SK-N-SH treated with all-trans-retinoic acid at 6 μM for 48 hours (cell line): ENCODE measurements around the gene PTGES3L.

ENCODE experiments used
- ATAC-seq: fragments of 200-7000 bp; cut with Tn5 transposase; 3 replicates; pipeline ENCODE4 v1.9.1; 2020; ENCODE audit warnings: mild to moderate bottlenecking, moderate library complexity
- ARNTL ChIP-seq: fragments of 450-650 bp; formaldehyde crosslinking; IDR thresholded peaks from 2 replicates; pipeline ENCODE4 v1.5.0; 2020; ENCODE audit warnings: low read depth, mild to moderate bottlenecking, moderate library complexity, borderline replicate concordance
- BACH2 ChIP-seq: fragments of 250-450 bp; sonication (Bioruptor Pico); IDR thresholded peaks from 2 replicates; pipeline ENCODE4 v1.9.0; 2021; ENCODE audit warnings: mild to moderate bottlenecking, borderline replicate concordance
- CSDC2 ChIP-seq: fragments of 250-450 bp; sonication (Bioruptor Pico); IDR thresholded peaks from 2 replicates; pipeline ENCODE4 v1.5.0; 2020; ENCODE audit warnings: mild to moderate bottlenecking, moderate library complexity
- ESRRG ChIP-seq: fragments of 250-450 bp; sonication (Bioruptor Pico); IDR thresholded peaks from 2 replicates; pipeline ENCODE4 v1.6.1; 2021; ENCODE audit warnings: mild to moderate bottlenecking
- GLIS3 ChIP-seq: fragments of 250-450 bp; sonication (Bioruptor Pico); IDR thresholded peaks from 2 replicates; pipeline ENCODE4 v1.5.0; 2020; ENCODE audit warnings: mild to moderate bottlenecking, moderate library complexity
- ISL1 ChIP-seq: fragments of 250-450 bp; sonication (Bioruptor Pico); IDR thresholded peaks from 2 replicates; pipeline ENCODE4 v2.1.2; 2022; ENCODE audit warnings: mild to moderate bottlenecking, moderate library complexity
- OSR1 ChIP-seq: fragments of 250-450 bp; sonication (Bioruptor Pico); IDR thresholded peaks from 2 replicates; pipeline ENCODE4 v1.8.0; 2022; ENCODE audit warnings: moderate library complexity, mild to moderate bottlenecking, inconsistent platforms
- PPARA ChIP-seq: fragments of 250-450 bp; sonication (Bioruptor Pico); IDR thresholded peaks from 2 replicates; pipeline ENCODE4 v1.5.0; 2020; ENCODE audit warnings: mild to moderate bottlenecking, borderline replicate concordance
- RARB ChIP-seq: fragments of 250-450 bp; sonication (Bioruptor Pico); IDR thresholded peaks from 2 replicates; pipeline ENCODE4 v1.8.0; 2021; ENCODE audit warnings: mild to moderate bottlenecking, moderate library complexity
- SNAI2 ChIP-seq: fragments of 250-450 bp; sonication (Bioruptor Pico); IDR thresholded peaks from 2 replicates; pipeline ENCODE4 v1.5.0; 2020; ENCODE audit warnings: mild to moderate bottlenecking, moderate library complexity
- TCF4 ChIP-seq: fragments of 250-450 bp; sonication (Bioruptor Pico); IDR thresholded peaks from 2 replicates; pipeline ENCODE4 v1.8.0; 2021; ENCODE audit warnings: mild to moderate bottlenecking, moderate library complexity, borderline replicate concordance
- TOX ChIP-seq: fragments of 250-450 bp; sonication (Bioruptor Pico); IDR thresholded peaks from 2 replicates; pipeline ENCODE4 v1.8.0; 2021; ENCODE audit warnings: mild to moderate bottlenecking, moderate library complexity, borderline replicate concordance
- ZC3H10 ChIP-seq: fragments of 250-450 bp; sonication (Bioruptor Pico); IDR thresholded peaks from 2 replicates; pipeline ENCODE4 v1.5.1; 2021; ENCODE audit warnings: mild to moderate bottlenecking, moderate library complexity
- ZFP3 ChIP-seq: fragments of 250-450 bp; sonication (Bioruptor Pico); IDR thresholded peaks from 2 replicates; pipeline ENCODE4 v1.5.0; 2020; ENCODE audit warnings: mild to moderate bottlenecking, moderate library complexity
- ZFP30 ChIP-seq: fragments of 450-650 bp; formaldehyde crosslinking; IDR thresholded peaks from 2 replicates; pipeline ENCODE4 v1.5.0; 2022; ENCODE audit warnings: mild to moderate bottlenecking, moderate library complexity
- ZNF565 ChIP-seq: fragments of 450-650 bp; formaldehyde crosslinking; conservative IDR thresholded peaks from 2 replicates; pipeline ENCODE4 v1.5.0; 2020; ENCODE audit warnings: low read depth, mild to moderate bottlenecking, moderate library complexity
- ZNF70 ChIP-seq: fragments of 450-650 bp; formaldehyde crosslinking; IDR thresholded peaks from 2 replicates; pipeline ENCODE4 v1.5.0; 2020; ENCODE audit warnings: mild to moderate bottlenecking, moderate library complexity
- ZNF8 ChIP-seq: fragments of 450-650 bp; formaldehyde crosslinking; IDR thresholded peaks from 2 replicates; pipeline ENCODE4 v1.5.0; 2020; ENCODE audit warnings: mild to moderate bottlenecking, moderate library complexity
- TF ChIP-seq, protein P1 (sequence below): fragments of 250-450 bp; sonication (Bioruptor Pico); IDR thresholded peaks from 2 replicates; pipeline ENCODE4 v1.8.0; 2020; ENCODE audit warnings: mild to moderate bottlenecking, moderate library complexity, borderline replicate concordance
- TF ChIP-seq, protein P2 (sequence below): fragments of 250-450 bp; sonication (Bioruptor Pico); IDR thresholded peaks from 2 replicates; pipeline ENCODE4 v1.5.1; 2021; ENCODE audit warnings: mild to moderate bottlenecking, moderate library complexity
- TF ChIP-seq, protein P3 (sequence below): fragments of 250-450 bp; sonication (Bioruptor Pico); IDR thresholded peaks from 2 replicates; pipeline ENCODE4 v1.5.0; 2020; ENCODE audit warnings: mild to moderate bottlenecking, moderate library complexity
- TF ChIP-seq, protein P4 (sequence below): fragments of 250-450 bp; sonication (Bioruptor Pico); IDR thresholded peaks from 2 replicates; pipeline ENCODE4 v1.5.1; 2020; ENCODE audit warnings: low read depth, mild to moderate bottlenecking, moderate library complexity
- TF ChIP-seq, protein P5 (sequence below): fragments of 250-450 bp; sonication (Bioruptor Pico); IDR thresholded peaks from 2 replicates; pipeline ENCODE4 v1.8.0; 2021; ENCODE audit warnings: low read depth, mild to moderate bottlenecking, moderate library complexity, borderline replicate concordance

Gene PTGES3L

DNA sequence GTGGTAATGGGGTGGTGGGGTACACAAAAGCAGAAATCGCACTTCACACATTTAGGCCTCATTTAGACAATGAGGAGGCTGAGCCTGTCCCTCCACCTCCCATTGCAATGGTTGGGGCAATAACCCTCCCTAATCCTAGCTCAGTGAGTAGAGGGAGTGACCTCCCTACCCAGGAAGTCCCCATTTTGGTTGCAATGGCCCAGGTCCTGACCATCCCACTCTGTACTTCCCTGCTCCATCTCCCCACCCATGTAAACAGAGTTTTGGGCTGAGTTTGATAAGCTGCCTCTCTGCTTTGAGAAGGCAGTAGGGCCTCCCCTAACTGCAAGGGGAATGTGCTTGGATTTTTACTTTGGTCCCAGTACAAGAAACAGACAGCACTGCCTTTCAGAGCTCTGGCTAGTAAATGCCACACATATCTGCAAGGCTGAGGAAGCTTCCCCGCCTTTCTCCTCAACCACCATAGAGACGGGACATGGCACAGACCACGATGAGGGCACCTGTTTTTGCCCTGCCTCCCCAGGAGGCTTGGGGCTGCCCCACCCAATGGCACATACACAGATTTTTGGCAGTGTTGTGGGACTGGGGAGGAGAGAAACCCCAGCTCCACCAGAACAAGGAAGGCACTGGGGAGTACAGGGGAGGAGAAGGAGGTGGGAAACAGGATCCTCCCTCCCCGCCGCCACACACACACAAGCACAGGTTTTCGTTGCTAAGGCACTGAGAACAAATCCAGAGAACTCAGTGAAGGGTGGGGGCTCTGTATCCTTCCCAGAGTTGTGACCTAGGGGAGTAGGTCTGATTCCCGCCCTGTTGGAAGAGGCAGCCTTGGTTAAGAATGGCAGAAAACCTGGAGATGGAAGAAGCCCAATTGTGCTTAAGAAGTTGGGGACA lies 35.0 kb upstream of the PTGES3L start:
- TF ChIP-seq PPARA: no peak
- TF ChIP-seq ZFP30 (CRISPR knock-in tag): no peak
- TF ChIP-seq CSDC2 (CRISPR knock-in tag): no peak
- TF ChIP-seq, protein P1, sequence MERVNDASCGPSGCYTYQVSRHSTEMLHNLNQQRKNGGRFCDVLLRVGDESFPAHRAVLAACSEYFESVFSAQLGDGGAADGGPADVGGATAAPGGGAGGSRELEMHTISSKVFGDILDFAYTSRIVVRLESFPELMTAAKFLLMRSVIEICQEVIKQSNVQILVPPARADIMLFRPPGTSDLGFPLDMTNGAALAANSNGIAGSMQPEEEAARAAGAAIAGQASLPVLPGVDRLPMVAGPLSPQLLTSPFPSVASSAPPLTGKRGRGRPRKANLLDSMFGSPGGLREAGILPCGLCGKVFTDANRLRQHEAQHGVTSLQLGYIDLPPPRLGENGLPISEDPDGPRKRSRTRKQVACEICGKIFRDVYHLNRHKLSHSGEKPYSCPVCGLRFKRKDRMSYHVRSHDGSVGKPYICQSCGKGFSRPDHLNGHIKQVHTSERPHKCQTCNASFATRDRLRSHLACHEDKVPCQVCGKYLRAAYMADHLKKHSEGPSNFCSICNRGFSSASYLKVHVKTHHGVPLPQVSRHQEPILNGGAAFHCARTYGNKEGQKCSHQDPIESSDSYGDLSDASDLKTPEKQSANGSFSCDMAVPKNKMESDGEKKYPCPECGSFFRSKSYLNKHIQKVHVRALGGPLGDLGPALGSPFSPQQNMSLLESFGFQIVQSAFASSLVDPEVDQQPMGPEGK (CRISPR knock-in tag): no peak
- TF ChIP-seq, protein P2, sequence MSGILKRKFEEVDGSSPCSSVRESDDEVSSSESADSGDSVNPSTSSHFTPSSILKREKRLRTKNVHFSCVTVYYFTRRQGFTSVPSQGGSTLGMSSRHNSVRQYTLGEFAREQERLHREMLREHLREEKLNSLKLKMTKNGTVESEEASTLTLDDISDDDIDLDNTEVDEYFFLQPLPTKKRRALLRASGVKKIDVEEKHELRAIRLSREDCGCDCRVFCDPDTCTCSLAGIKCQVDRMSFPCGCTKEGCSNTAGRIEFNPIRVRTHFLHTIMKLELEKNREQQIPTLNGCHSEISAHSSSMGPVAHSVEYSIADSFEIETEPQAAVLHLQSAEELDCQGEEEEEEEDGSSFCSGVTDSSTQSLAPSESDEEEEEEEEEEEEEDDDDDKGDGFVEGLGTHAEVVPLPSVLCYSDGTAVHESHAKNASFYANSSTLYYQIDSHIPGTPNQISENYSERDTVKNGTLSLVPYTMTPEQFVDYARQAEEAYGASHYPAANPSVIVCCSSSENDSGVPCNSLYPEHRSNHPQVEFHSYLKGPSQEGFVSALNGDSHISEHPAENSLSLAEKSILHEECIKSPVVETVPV (CRISPR knock-in tag): no peak
- TF ChIP-seq SNAI2 (CRISPR knock-in tag): no peak
- no peak for TF ChIP-seq RARB (CRISPR knock-in tag)
- no peak for TF ChIP-seq GLIS3
- TF ChIP-seq ZFP3 (CRISPR knock-in tag): no peak
- TF ChIP-seq ZNF565 (CRISPR knock-in tag): no peak
- TF ChIP-seq TOX (CRISPR knock-in tag): no peak
- no peak for TF ChIP-seq ARNTL (CRISPR knock-in tag)
- TF ChIP-seq, protein P3, sequence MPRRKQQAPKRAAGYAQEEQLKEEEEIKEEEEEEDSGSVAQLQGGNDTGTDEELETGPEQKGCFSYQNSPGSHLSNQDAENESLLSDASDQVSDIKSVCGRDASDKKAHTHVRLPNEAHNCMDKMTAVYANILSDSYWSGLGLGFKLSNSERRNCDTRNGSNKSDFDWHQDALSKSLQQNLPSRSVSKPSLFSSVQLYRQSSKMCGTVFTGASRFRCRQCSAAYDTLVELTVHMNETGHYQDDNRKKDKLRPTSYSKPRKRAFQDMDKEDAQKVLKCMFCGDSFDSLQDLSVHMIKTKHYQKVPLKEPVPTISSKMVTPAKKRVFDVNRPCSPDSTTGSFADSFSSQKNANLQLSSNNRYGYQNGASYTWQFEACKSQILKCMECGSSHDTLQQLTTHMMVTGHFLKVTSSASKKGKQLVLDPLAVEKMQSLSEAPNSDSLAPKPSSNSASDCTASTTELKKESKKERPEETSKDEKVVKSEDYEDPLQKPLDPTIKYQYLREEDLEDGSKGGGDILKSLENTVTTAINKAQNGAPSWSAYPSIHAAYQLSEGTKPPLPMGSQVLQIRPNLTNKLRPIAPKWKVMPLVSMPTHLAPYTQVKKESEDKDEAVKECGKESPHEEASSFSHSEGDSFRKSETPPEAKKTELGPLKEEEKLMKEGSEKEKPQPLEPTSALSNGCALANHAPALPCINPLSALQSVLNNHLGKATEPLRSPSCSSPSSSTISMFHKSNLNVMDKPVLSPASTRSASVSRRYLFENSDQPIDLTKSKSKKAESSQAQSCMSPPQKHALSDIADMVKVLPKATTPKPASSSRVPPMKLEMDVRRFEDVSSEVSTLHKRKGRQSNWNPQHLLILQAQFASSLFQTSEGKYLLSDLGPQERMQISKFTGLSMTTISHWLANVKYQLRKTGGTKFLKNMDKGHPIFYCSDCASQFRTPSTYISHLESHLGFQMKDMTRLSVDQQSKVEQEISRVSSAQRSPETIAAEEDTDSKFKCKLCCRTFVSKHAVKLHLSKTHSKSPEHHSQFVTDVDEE: no peak
- TF ChIP-seq ISL1 (CRISPR knock-in tag): no peak
- no peak for TF ChIP-seq ZC3H10 (CRISPR knock-in tag)
- no peak for TF ChIP-seq ESRRG (CRISPR knock-in tag)
- no peak for TF ChIP-seq TCF4 (CRISPR knock-in tag)
- TF ChIP-seq ZNF8 (CRISPR knock-in tag): no peak
- TF ChIP-seq, protein P4, sequence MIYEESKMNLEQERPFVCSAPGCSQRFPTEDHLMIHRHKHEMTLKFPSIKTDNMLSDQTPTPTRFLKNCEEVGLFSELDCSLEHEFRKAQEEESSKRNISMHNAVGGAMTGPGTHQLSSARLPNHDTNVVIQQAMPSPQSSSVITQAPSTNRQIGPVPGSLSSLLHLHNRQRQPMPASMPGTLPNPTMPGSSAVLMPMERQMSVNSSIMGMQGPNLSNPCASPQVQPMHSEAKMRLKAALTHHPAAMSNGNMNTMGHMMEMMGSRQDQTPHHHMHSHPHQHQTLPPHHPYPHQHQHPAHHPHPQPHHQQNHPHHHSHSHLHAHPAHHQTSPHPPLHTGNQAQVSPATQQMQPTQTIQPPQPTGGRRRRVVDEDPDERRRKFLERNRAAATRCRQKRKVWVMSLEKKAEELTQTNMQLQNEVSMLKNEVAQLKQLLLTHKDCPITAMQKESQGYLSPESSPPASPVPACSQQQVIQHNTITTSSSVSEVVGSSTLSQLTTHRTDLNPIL: no peak
- TF ChIP-seq, protein P5, sequence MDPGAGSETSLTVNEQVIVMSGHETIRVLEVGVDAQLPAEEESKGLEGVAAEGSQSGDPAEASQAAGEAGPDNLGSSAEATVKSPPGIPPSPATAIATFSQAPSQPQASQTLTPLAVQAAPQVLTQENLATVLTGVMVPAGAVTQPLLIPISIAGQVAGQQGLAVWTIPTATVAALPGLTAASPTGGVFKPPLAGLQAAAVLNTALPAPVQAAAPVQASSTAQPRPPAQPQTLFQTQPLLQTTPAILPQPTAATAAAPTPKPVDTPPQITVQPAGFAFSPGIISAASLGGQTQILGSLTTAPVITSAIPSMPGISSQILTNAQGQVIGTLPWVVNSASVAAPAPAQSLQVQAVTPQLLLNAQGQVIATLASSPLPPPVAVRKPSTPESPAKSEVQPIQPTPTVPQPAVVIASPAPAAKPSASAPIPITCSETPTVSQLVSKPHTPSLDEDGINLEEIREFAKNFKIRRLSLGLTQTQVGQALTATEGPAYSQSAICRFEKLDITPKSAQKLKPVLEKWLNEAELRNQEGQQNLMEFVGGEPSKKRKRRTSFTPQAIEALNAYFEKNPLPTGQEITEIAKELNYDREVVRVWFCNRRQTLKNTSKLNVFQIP (CRISPR knock-in tag): no peak
- ATAC-seq: no peak

DNA sequence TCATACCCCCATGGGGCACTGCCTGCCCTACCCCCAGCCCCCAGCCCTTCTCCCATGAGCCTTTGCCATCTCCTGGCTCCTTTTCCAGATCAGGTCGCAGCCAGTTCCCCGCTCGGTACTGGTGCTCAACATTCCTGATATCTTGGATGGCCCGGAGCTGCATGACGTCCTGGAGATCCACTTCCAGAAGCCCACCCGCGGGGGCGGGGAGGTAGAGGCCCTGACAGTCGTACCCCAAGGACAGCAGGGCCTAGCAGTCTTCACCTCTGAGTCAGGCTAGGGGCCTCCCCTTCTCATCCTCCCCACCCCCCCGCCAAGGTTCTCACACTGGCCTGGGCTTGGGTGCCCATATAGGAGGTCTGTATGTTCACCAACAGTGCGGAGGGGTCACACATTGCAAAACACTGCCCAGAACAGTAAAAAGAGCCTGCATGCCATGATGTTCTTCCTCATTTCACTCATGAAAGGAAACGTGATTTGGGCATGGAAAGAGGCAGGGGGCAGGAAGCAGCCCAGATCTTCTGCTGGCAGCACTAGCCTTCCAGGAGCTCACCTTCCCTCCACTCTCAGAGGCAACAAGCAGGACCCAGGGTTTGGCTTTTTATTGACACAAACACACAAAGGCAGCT lies 34.3 kb upstream of the PTGES3L start:
- no peak for ATAC-seq

More for the DNA sequence above, 34.3 kb upstream of the PTGES3L start:
- TF ChIP-seq TOX (CRISPR knock-in tag): no peak
- TF ChIP-seq ZC3H10 (CRISPR knock-in tag): no peak
- no peak for TF ChIP-seq CSDC2 (CRISPR knock-in tag)
- no peak for TF ChIP-seq ZFP30 (CRISPR knock-in tag)
- TF ChIP-seq GLIS3: no peak
- TF ChIP-seq, protein P3: no peak
- no peak for TF ChIP-seq ARNTL (CRISPR knock-in tag)
- TF ChIP-seq ZNF565 (CRISPR knock-in tag): no peak
- no peak for TF ChIP-seq BACH2
- TF ChIP-seq TCF4 (CRISPR knock-in tag): no peak
- TF ChIP-seq ZNF70 (CRISPR knock-in tag): no peak
- no peak for TF ChIP-seq PPARA
- no peak for TF ChIP-seq ESRRG (CRISPR knock-in tag)
- TF ChIP-seq OSR1 (CRISPR knock-in tag): no peak
- TF ChIP-seq ISL1 (CRISPR knock-in tag): no peak
- TF ChIP-seq ZFP3 (CRISPR knock-in tag): no peak
- no peak for TF ChIP-seq ZNF8 (CRISPR knock-in tag)
